Right lobe of liver (tissue), 6 donors: ENCODE measurements around the gene SAT2. TPM values are rescaled to one million over a fixed set of nuclear protein-coding genes. Genes with fewer than 3 reads are reported as not detected.

Experiments used
- ATAC-seq, 4 donors: fragments of 200-7000 bp; cut with Tn5 transposase; one replicate each; pipeline ENCODE4 v1.9.1; 2020; ENCODE audit warnings: mild to moderate bottlenecking in 4 of 4, moderate library complexity in 4 of 4
- DNase-seq, 3 donors: peaks; one replicate each; pipeline ENCODE4 v3.0.0-alpha.2; 2020
- H3K27ac ChIP-seq, 3 donors: fragments of 200-600 bp; one replicate each; pipeline ENCODE4 v1.8.0; 2022
- H3K27me3 ChIP-seq, 2 donors: fragments of 200-600 bp; one replicate each; pipeline ENCODE4 v1.8.0; 2022
- H3K36me3 ChIP-seq, 4 donors: fragments of 200-600 bp; sonication (generic) in 1 of 4; one replicate each; pipeline versions ENCODE4 v1.5.1 to v1.8.0; 2017 to 2022; ENCODE audit warnings: control low read depth in 1 of 4
- H3K4me1 ChIP-seq, 4 donors: fragments of 200-600 bp; sonication (generic) in 1 of 4; one replicate each; pipeline versions ENCODE4 v1.5.1 to v1.8.0; 2017 to 2022; ENCODE audit warnings: control low read depth in 1 of 4
- H3K4me3 ChIP-seq, 3 donors: fragments of 200-600 bp; one replicate each; pipeline ENCODE4 v1.8.0; 2022
- H3K9me3 ChIP-seq, 4 donors: fragments of 200-600 bp; sonication (generic) in 1 of 4; one replicate each; pipeline versions ENCODE4 v1.5.1 to v1.8.0; 2017 to 2022; ENCODE audit warnings: control low read depth in 1 of 4
- POLR2A ChIP-seq: fragments of 450-650 bp; IDR thresholded peaks from one replicate; pipeline ENCODE4 v1.6.1; 2017; ENCODE audit warnings: antibody characterized with exemption, mild to moderate bottlenecking
- WGBS: methylation state at CpG from one replicate; pipeline ENCODE4 v1.1.6; 2018; ENCODE audit warnings: low coverage, low lambda C conversion rate; ENCODE audit not compliant: insufficient coverage; ENCODE audit errors: missing lambda C conversion rate; 5-methylcytosine and 5-hydroxymethylcytosine counted together
- intact Hi-C, 2 donors: fragments of 100-400 bp; cut with DNase I; formaldehyde crosslinking; loops; one replicate each; pipeline versions ENCODE4 v1.11.2 to v1.14.1; 2022
- total RNA-seq, 6 experiments: library from RNA; depleted of rRNA in 2 of 6; stranded (reverse); fragments of >200 nt in 2 of 6; fragmentation: NEBNext Ultra II Directional in 3 of 6; extraction: Animal tissue kit (Norgen Biotek cat#: 25700) in 3 of 6; gene quantifications; one replicate each; pipeline versions ENCODE4 v1.1.0 to v1.2.4, GENCODE V29; 2016 to 2023
- TF ChIP-seq, protein P1 (sequence below), 4 donors: fragments of 200-600 bp in 3 of 4; fragments of 450-650 bp in 1 of 4; IDR thresholded peaks; one replicate each; pipeline versions ENCODE4 v1.5.1 to v1.8.0; 2016 to 2022; ENCODE audit warnings: antibody characterized with exemption in 4 of 4, mild to moderate bottlenecking in 2 of 4
- donor health status: DM: no; HTN: yes; CAD: no.
- donor health status: DM: no; HTN: no; CAD: no.
- donor health status: DM: no; HTN: no; CAD: no.
- donor health status: DM: no; HTN: yes; CAD: no.
- donor health status: DM: no; HTN: yes; CAD: no.

The SAT2 gene
- total RNA-seq, 6 experiments from 2014 or later = 99.3 to 187 (median 120) TPM

DNA sequence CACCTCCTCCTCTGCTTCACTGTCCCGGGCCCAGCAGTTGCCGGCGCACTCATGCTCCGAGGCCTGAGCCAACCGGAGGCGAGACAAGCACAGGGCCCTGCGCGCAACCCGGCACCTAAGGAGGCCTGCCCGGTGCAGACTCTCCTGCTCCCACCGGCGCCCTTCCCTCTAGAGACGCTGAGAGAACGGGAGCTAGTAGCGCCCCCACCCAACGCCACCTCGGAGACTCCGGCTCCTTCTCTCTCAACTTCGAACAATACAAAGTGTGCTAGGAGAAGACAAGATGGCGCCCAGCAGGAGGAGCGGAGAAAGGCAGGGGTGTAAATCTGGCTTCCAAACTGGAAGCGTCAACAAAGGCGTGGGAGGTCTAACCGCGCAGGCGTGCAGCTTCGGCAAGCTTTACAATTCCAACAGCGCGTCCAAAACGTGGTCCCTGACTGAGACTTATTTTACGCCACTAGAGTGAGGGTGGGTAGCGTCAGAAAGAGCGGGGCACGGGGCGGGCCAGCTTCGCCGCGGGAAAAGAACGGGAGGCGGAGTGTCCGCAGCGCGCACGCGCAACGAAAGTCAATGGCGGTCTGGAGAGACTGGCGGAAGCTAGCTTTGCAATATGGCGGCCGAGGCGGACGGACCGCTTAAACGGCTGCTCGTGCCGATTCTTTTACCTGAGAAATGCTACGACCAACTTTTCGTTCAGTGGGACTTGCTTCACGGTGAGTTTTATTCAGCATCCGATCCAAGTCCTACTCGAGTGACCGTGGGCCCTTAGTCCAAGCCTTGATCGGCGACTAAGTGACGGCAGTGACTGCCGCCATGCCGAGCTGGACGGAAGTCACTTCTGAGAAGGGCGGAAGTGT lies 44.1 kb downstream of the SAT2 start, which contains the start of gene MPDU1:
TSS of gene MPDU1 (plus strand) at position 600 of the 857 bp plus-strand sequence. CDS start at position 611, 11 bp downstream.
- peak; percentile 97 to 98 (median 97) for DNase-seq
- H3K27me3 ChIP-seq = no peaks in the 10 kb centered on the region
- H3K27ac ChIP-seq = peak within 1 kb of the TSS; percentile 93 to 96 (median 96)
- TF ChIP-seq POLR2A = peak; percentile 88
- TF ChIP-seq, protein P1, sequence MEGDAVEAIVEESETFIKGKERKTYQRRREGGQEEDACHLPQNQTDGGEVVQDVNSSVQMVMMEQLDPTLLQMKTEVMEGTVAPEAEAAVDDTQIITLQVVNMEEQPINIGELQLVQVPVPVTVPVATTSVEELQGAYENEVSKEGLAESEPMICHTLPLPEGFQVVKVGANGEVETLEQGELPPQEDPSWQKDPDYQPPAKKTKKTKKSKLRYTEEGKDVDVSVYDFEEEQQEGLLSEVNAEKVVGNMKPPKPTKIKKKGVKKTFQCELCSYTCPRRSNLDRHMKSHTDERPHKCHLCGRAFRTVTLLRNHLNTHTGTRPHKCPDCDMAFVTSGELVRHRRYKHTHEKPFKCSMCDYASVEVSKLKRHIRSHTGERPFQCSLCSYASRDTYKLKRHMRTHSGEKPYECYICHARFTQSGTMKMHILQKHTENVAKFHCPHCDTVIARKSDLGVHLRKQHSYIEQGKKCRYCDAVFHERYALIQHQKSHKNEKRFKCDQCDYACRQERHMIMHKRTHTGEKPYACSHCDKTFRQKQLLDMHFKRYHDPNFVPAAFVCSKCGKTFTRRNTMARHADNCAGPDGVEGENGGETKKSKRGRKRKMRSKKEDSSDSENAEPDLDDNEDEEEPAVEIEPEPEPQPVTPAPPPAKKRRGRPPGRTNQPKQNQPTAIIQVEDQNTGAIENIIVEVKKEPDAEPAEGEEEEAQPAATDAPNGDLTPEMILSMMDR (IDR thresholded peaks at IDR 0.05) = no peak
- peaks cover 0 to 34% (median 14%) of the 10 kb centered on the region in 4 donors for H3K4me1 ChIP-seq
- WGBS = 4% methylated on average over 44 of the region's 69 CpGs
- intact Hi-C loops = no loop called here
- peak; percentile 74 to 84 (median 82) for ATAC-seq
- no peaks in the 10 kb centered on the region for H3K9me3 ChIP-seq
- peaks cover 0 to 14% (median 2%) of the 10 kb centered on the region in 4 donors for H3K36me3 ChIP-seq
- peak within 1 kb of the TSS; percentile 68 to 78 (median 76) for H3K4me3 ChIP-seq

DNA sequence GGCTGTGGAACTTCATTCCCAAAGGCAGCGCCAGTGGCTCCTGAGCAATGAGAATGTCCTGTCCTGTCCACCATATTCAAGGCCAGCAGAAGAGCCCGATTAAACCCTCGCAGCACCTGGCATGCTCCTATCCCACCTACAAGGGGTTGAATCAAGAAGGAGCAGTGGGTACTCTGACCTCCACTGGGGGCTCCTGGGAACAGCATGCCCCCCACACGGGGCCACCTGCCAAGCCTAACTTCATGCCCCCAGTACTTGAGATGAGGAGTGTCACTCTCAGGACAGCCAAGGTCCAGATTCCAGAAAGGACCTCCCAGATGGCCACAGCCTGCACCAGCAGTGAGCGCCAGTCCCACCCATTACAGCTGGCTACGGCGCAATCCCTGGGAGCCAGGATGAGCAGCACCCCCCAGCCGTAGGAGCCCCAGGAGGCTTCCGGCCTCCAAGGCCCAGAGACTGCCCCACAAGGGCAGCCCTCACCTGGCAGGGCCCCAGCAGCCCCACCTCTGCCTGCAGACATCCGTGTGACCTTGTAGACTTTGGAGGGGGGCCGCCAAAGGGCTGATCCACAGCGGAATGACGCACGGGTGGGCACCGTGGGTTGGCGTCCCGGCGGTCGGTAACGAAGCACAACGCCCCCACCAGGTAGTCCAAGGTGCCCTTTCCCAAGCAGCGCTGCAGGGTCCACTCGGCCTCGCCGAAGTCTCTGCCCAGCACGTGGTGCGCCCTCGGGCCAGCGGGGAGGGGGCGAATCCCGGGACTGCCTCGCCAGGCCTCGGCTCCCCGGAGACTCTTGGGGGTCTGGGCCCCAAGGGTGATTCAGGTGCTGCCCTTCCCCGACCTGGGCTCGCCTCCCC lies 45.0 kb downstream of the SAT2 start:
- Histone ChIP-seq H3K4me3 (peak overlapping the region; percentile 68 to 78 (median 76)), H3K4me1 (peaks cover 0 to 37% (median 16%) of the 10 kb centered on the region in 4 donors), H3K9me3 (no peaks in the 10 kb centered on the region), H3K27me3 (no peaks in the 10 kb centered on the region), H3K27ac (peak overlapping the region; percentile 93 to 96 (median 96)), H3K36me3 (peaks cover 5 to 20% (median 9%) of the 10 kb centered on the region in 4 donors)
- TF ChIP-seq, protein P1 (IDR thresholded peaks at IDR 0.05) = no peak
- no peak for TF ChIP-seq POLR2A
- intact Hi-C loops = no loop called here
- ATAC-seq (no peak), DNase-seq (peak in 1 of 3 donors; percentile 69)
- WGBS = 75% methylated on average over 6 of the region's 36 CpGs

DNA sequence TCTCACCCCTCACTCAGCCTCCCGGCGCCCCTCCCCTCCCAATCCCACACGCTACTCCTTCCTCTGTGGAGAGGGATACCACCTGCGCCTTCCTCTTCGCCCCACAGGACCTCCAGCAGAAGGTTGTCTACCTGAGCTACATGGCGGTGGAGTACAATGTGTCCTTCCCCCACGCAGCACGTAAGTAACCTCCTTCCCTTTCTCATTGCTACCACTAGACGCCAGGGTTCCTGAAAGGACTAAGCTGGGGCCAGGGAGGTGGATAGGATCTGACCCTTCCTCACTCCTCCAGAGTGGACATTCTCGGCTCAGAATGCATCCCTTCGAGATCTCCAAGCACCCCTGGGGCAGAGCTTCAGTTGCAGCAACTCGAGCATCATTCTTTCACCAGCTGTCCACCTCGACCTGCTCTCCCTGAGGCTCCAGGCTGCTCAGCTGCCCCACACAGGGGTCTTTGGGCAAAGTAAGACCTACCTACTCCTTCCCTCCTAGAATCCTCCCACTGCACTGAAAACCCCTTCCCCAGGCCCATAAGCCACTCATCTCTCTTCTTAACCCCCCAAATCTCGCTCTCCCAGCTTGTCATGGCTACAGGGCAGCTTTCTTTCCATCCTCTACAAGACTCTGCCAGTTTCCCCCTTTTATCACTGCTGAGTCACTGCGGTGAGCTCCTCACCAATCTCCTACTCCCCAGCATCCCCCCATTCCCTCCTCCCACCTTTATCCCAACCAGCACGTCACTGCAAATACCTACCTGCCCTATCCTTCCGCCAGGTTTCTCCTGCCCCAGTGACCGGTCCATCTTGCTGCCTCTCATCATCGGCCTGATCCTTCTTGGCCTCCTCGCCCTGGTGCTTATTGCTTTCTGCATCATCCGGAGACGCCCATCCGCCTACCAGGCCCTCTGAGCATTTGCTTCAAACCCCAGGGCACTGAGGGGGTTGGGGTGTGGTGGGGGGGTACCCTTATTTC lies 46.7 kb downstream of the SAT2 start:
- ATAC-seq (no peak), DNase-seq (peak in 1 of 3 donors; percentile 46)
- 73% methylated on average over 15 of the region's 23 CpGs for WGBS

More for the DNA sequence above, 46.7 kb downstream of the SAT2 start:
- no peak for TF ChIP-seq POLR2A
- TF ChIP-seq, protein P1 (IDR thresholded peaks at IDR 0.05) = no peak
- Histone ChIP-seq H3K27ac (peak overlapping the region; percentile 10 to 94 (median 74)), H3K9me3 (no peaks in the 10 kb centered on the region), H3K36me3 (peaks cover 13 to 31% (median 25%) of the 10 kb centered on the region in 4 donors), H3K4me3 (peak overlapping the region; percentile 19 to 45 (median 37)), H3K27me3 (no peaks in the 10 kb centered on the region), H3K4me1 (peaks cover 0 to 54% (median 21%) of the 10 kb centered on the region in 4 donors)
- intact Hi-C loops = no loop called here
